Liver (tissue), 3 donors: ENCODE results near the gene CCDC81.

Source experiments
- ATF3 ChIP-seq: IDR thresholded peaks from 2 replicates; pipeline ENCODE4 v1.6.1; 2016; ENCODE audit warnings: antibody characterized with exemption
- CTCF ChIP-seq: fragments of 150-350 bp; IDR thresholded peaks from 2 replicates; pipeline ENCODE4 v1.5.1; 2017; ENCODE audit warnings: improper control_type of control experiment, low read depth, low read length; ENCODE audit not compliant: missing input control
- EGR1 ChIP-seq, 2 donors: IDR thresholded peaks; 2 replicates each; pipeline ENCODE4 v1.6.1; 2016 to 2018; ENCODE audit warnings: antibody characterized with exemption in 2 of 2, low read depth in 2 of 2
- FOXA1 ChIP-seq: IDR thresholded peaks from 2 replicates; pipeline ENCODE4 v1.6.1; 2016; ENCODE audit warnings: antibody characterized with exemption
- GABPA ChIP-seq, 2 donors: IDR thresholded peaks in 1 of 2; conservative IDR thresholded peaks in 1 of 2; 2 replicates each; pipeline ENCODE4 v1.6.1; 2016; ENCODE audit warnings: antibody characterized with exemption in 2 of 2, mild to moderate bottlenecking in 1 of 2, moderate library complexity in 1 of 2
- JUND ChIP-seq, 2 donors: IDR thresholded peaks; 2 replicates each; pipeline ENCODE4 v1.6.1; 2016; ENCODE audit warnings: antibody characterized with exemption in 2 of 2
- MAX ChIP-seq: IDR thresholded peaks from 2 replicates; pipeline ENCODE4 v1.6.1; 2016; ENCODE audit warnings: antibody characterized with exemption
- NR2F2 ChIP-seq: IDR thresholded peaks from 2 replicates; pipeline ENCODE4 v1.6.1; 2016; ENCODE audit warnings: antibody characterized with exemption
- RAD21 ChIP-seq, 2 donors: IDR thresholded peaks; 2 replicates each; pipeline ENCODE4 v1.6.1; 2016; ENCODE audit warnings: antibody characterized with exemption in 2 of 2, mild to moderate bottlenecking in 2 of 2
- REST ChIP-seq: IDR thresholded peaks from 2 replicates; pipeline ENCODE4 v1.6.1; 2016; ENCODE audit warnings: antibody characterized with exemption, mild to moderate bottlenecking
- SP1 ChIP-seq: IDR thresholded peaks from 2 replicates; pipeline ENCODE4 v1.6.1; 2018; ENCODE audit warnings: antibody characterized with exemption, mild to moderate bottlenecking
- TAF1 ChIP-seq: conservative IDR thresholded peaks from 2 replicates; pipeline ENCODE4 v1.6.1; 2016; ENCODE audit warnings: antibody characterized with exemption, mild to moderate bottlenecking
- YY1 ChIP-seq: IDR thresholded peaks from 2 replicates; pipeline ENCODE4 v1.6.1; 2016; ENCODE audit warnings: antibody characterized with exemption, mild to moderate bottlenecking
- ZBTB33 ChIP-seq: IDR thresholded peaks from 2 replicates; pipeline ENCODE4 v1.6.1; 2016; ENCODE audit warnings: antibody characterized with exemption
- donor health status: healthy.
- donor health status: healthy.

GRCh38 chr11:86438685-86439084 lies 64.0 kb downstream of the CCDC81 start:
- TF ChIP-seq CTCF (no peak), NR2F2 (no peak), MAX (no peak), GABPA (IDR thresholded peaks at IDR 0.05 in 1 of 2, conservative IDR thresholded peaks at IDR 0.05 in 1 of 2) (no peak), REST (no peak), RAD21 (IDR thresholded peaks at IDR 0.05) (no peak), EGR1 (IDR thresholded peaks at IDR 0.05; ENCODE audit: low read depth in 2 of 2) (no peak), TAF1 (no peak), FOXA1 (no peak), JUND (IDR thresholded peaks at IDR 0.05) (no peak), ATF3 (no peak), YY1 (no peak), SP1 (no peak), ZBTB33 (no peak)
